IMR-90 (cell line): ENCODE measurements around the gene VIPR1.

Experiments
- MXI1 ChIP-seq: IDR thresholded peaks from 2 replicates; pipeline ENCODE4 v1.6.1; 2012; ENCODE audit warnings: low read depth, mild to moderate bottlenecking, low read length, moderate library complexity, borderline replicate concordance
- POLR2A ChIP-seq: IDR thresholded peaks from 2 replicates; pipeline ENCODE4 v1.6.1; 2012; ENCODE audit warnings: mild to moderate bottlenecking, low read depth, low read length
- RAD21 ChIP-seq: IDR thresholded peaks from 2 replicates; pipeline ENCODE4 v1.6.1; 2012; ENCODE audit warnings: low read length, improper control_type of control experiment
- TF ChIP-seq, protein P1 (sequence below): conservative IDR thresholded peaks from 2 replicates; pipeline ENCODE4 v1.5.1; 2012; ENCODE audit warnings: mild to moderate bottlenecking, low read depth, low read length, improper control_type of control experiment
- TF ChIP-seq, protein P2 (sequence below): fragments of 150-350 bp; IDR thresholded peaks from 2 replicates; pipeline ENCODE4 v1.6.1; 2016; ENCODE audit warnings: low read depth, mild to moderate bottlenecking, low read length, moderate library complexity, borderline replicate concordance
- TF ChIP-seq, protein P3 (sequence below): fragments of 150-350 bp; IDR thresholded peaks from 2 replicates; pipeline ENCODE4 v1.6.1; 2017; ENCODE audit warnings: mild to moderate bottlenecking, antibody characterized with exemption, low read length, low read depth

DNA sequence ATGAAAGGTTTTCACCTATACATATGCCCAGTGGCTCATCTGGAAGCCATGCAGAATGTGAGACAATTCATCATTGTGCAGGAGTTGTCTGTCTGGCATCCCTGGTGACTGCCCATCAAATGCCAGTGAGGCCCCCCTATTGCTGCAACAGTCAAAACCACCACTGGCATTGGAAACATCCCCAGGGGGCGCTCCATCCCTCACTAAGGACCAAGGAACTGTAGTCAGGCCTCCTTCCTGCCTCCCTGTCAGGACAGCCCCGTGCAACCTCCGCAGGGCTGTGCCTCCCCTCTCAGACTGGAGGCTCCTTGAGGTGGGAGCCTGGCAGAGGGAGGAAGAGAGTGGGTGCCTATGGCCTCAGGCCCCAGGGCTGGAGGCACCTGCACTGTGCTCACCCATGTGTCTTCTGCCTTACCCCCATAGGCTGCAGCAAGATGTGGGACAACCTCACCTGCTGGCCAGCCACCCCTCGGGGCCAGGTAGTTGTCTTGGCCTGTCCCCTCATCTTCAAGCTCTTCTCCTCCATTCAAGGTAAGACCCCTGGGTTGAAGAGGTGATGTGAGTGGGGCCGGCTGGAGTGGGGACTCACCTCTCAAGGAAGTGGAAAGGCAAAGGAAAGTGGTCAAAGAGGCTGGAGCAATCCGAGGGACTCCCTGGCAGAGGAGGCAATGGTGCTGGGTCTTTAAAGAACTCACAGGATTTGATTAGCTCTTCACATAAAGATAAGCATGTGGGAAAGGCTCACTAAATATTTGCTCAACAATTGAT, 16.5 kb downstream of the VIPR1 start:
- TF ChIP-seq RAD21 (no peak), POLR2A (no peak), MXI1 (no peak)
- TF ChIP-seq, protein P1, sequence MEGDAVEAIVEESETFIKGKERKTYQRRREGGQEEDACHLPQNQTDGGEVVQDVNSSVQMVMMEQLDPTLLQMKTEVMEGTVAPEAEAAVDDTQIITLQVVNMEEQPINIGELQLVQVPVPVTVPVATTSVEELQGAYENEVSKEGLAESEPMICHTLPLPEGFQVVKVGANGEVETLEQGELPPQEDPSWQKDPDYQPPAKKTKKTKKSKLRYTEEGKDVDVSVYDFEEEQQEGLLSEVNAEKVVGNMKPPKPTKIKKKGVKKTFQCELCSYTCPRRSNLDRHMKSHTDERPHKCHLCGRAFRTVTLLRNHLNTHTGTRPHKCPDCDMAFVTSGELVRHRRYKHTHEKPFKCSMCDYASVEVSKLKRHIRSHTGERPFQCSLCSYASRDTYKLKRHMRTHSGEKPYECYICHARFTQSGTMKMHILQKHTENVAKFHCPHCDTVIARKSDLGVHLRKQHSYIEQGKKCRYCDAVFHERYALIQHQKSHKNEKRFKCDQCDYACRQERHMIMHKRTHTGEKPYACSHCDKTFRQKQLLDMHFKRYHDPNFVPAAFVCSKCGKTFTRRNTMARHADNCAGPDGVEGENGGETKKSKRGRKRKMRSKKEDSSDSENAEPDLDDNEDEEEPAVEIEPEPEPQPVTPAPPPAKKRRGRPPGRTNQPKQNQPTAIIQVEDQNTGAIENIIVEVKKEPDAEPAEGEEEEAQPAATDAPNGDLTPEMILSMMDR: no peak; the same call in 1 of the 2 replicates
- TF ChIP-seq, protein P2, sequence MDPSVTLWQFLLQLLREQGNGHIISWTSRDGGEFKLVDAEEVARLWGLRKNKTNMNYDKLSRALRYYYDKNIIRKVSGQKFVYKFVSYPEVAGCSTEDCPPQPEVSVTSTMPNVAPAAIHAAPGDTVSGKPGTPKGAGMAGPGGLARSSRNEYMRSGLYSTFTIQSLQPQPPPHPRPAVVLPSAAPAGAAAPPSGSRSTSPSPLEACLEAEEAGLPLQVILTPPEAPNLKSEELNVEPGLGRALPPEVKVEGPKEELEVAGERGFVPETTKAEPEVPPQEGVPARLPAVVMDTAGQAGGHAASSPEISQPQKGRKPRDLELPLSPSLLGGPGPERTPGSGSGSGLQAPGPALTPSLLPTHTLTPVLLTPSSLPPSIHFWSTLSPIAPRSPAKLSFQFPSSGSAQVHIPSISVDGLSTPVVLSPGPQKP: no peak
- TF ChIP-seq, protein P3, sequence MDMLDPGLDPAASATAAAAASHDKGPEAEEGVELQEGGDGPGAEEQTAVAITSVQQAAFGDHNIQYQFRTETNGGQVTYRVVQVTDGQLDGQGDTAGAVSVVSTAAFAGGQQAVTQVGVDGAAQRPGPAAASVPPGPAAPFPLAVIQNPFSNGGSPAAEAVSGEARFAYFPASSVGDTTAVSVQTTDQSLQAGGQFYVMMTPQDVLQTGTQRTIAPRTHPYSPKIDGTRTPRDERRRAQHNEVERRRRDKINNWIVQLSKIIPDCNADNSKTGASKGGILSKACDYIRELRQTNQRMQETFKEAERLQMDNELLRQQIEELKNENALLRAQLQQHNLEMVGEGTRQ: no peak
